Hepatocyte (in vitro differentiated cells): ENCODE results near the gene TRPM5. TPM values are rescaled to one million over a fixed set of nuclear protein-coding genes. Genes with fewer than 3 reads are reported as not detected.
A peak's percentile ranks its signal among the peaks of the same experiment; 100 is the strongest.

Source experiments
- DNase-seq: peaks from one replicate; pipeline ENCODE4 v3.0.0-alpha.2; 2016; ENCODE audit warnings: low spot score
- H2AFZ ChIP-seq: fragments of 200-600 bp; sonication (generic); 2 replicates; pipeline ENCODE4 v1.6.0; 2016; ENCODE audit warnings: antibody characterized with exemption, mild to moderate bottlenecking
- H3K27ac ChIP-seq: fragments of 200-600 bp; sonication (generic); 2 replicates; pipeline ENCODE4 v1.5.1; 2016; ENCODE audit warnings: mild to moderate bottlenecking
- H3K27me3 ChIP-seq: fragments of 200-600 bp; sonication (generic); 2 replicates; pipeline ENCODE4 v1.6.1; 2016
- H3K36me3 ChIP-seq: fragments of 200-600 bp; sonication (generic); replicated peaks from 2 replicates; pipeline ENCODE4 v1.5.1; 2016; ENCODE audit warnings: low read depth; ENCODE audit not compliant: insufficient read depth
- H3K4me1 ChIP-seq: fragments of 200-600 bp; sonication (generic); 2 replicates; pipeline ENCODE4 v1.5.1; 2016; ENCODE audit warnings: mild to moderate bottlenecking, moderate library complexity; ENCODE audit not compliant: insufficient read depth
- H3K4me2 ChIP-seq: fragments of 200-600 bp; sonication (generic); 2 replicates; pipeline ENCODE4 v1.6.0; 2016
- H3K4me3 ChIP-seq: fragments of 200-600 bp; sonication (generic); 2 replicates; pipeline ENCODE4 v1.5.1; 2016; ENCODE audit warnings: mild to moderate bottlenecking
- H3K79me2 ChIP-seq: fragments of 200-600 bp; sonication (generic); 2 replicates; pipeline ENCODE4 v1.6.0; 2017; ENCODE audit warnings: mild to moderate bottlenecking
- H3K9me2 ChIP-seq: fragments of 200-600 bp; sonication (generic); replicated peaks from 2 replicates; pipeline ENCODE4 v1.6.0; 2017; ENCODE audit warnings: mild to moderate bottlenecking; ENCODE audit not compliant: insufficient read depth
- H3K9me3 ChIP-seq: fragments of 200-600 bp; sonication (generic); 2 replicates; pipeline ENCODE4 v1.5.1; 2016; ENCODE audit warnings: low read depth, mild to moderate bottlenecking
- H4K20me1 ChIP-seq: fragments of 200-600 bp; sonication (generic); 2 replicates; pipeline ENCODE4 v1.6.0; 2016; ENCODE audit warnings: mild to moderate bottlenecking; ENCODE audit not compliant: insufficient read depth, poor library complexity, severe bottlenecking
- CTCF ChIP-seq: fragments of 200-600 bp; sonication (generic); IDR thresholded peaks from 2 replicates; pipeline ENCODE4 v1.5.1; 2016; ENCODE audit warnings: antibody characterized with exemption, mild to moderate bottlenecking; ENCODE audit not compliant: poor library complexity
- EZH2 ChIP-seq: fragments of 200-600 bp; sonication (generic); IDR thresholded peaks from 2 replicates; pipeline ENCODE4 v1.6.1; 2016; ENCODE audit warnings: antibody characterized with exemption, mild to moderate bottlenecking, borderline replicate concordance
- EZH2phosphoT487 ChIP-seq: fragments of 200-600 bp; sonication (generic); IDR thresholded peaks from one replicate; pipeline ENCODE4 v1.6.1; 2018; ENCODE audit warnings: antibody characterized with exemption, mild to moderate bottlenecking, low read depth, moderate library complexity; ENCODE audit not compliant: unreplicated experiment, severe bottlenecking
- WGBS: methylation state at CpG from one replicate; pipeline ENCODE4 v1.1.6; 2016; ENCODE audit warnings: low lambda C conversion rate; ENCODE audit errors: missing lambda C conversion rate; 5-methylcytosine and 5-hydroxymethylcytosine counted together
- polyA plus RNA-seq: library from polyadenylated mRNA; unstranded; fragments of >200 nt; fragmentation: Nextera tagmentation; extraction: Ambion mirVana; gene quantifications from 2 replicates; pipeline ENCODE4 v1.2.1, GENCODE V29; 2016
- total RNA-seq: library from RNA; depleted of rRNA; stranded (reverse); fragments of >200 nt; gene quantifications from 2 replicates; pipeline ENCODE4 v1.2.3, GENCODE V29; 2014

Gene TRPM5
- total and polyA plus RNA-seq, 2 experiments from 2014 or later, result 0.07 to 0.13 TPM

- Histone ChIP-seq H2AFZ (no peak overlapping the region), H3K27ac (no peak overlapping the region)
- TF ChIP-seq EZH2, result no peak
- peak; percentile 84 for TF ChIP-seq CTCF
- no peak for TF ChIP-seq EZH2phosphoT487
These were observed 16.0 kb downstream of the TRPM5 start for GRCh38 chr11:2428322-2428795.

DNA sequence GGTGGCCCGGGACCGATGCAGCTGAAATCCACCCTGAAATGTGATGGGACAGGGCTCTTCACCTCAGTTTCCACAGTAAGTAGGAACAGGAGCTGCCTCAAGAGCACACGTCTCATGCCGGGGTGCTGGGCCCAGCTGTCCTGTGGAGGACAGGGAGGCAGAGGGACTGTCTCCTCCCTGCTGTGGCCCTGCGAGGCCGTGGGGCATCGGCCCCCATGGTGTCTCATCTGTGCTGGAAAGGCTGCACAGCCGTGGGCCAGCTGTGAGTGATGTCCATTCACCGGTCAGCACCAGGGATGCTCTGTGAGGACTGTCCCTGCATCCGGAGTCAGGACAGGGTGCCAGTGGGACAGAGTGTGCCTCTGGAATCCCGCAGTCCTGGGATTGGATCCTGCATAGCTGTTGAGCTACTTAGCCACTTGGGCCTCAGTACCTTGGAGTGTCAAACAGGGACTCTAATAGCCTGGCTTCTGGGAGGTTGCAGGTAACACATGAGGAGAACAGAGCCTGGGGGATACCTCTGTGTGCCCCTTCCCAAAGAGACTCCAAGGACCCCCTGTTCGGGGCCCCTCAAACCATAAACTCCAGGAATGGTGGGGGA lies 16.5 kb downstream of the TRPM5 start:
- Histone ChIP-seq H3K9me2 (no peaks in the 10 kb centered on the region), H3K4me2 (no peak overlapping the region), H3K27me3 (no peaks in the 10 kb centered on the region), H3K79me2 (no peaks in the 10 kb centered on the region), H4K20me1 (no peaks in the 10 kb centered on the region), H3K36me3 (no peaks in the 10 kb centered on the region), H2AFZ (no peak overlapping the region), H3K27ac (no peak overlapping the region), H3K4me3 (no peak overlapping the region), H3K4me1 (no peaks in the 10 kb centered on the region), H3K9me3 (no peaks in the 10 kb centered on the region)
- TF ChIP-seq EZH2phosphoT487 (no peak), EZH2 (no peak), CTCF (no peak)
- 79% methylated on average over 12 of the region's 12 CpGs for whole genome bisulfite sequencing
- DNase-seq, result no peak

More at GRCh38 chr11:2428322-2428795, 16.0 kb downstream of the TRPM5 start:
- DNase-seq, result peak; percentile 79
- Histone ChIP-seq H3K36me3 (no peaks in the 10 kb centered on the region), H4K20me1 (no peaks in the 10 kb centered on the region), H3K4me2 (no peak overlapping the region), H3K9me3 (no peaks in the 10 kb centered on the region), H3K27me3 (no peaks in the 10 kb centered on the region), H3K4me3 (no peak overlapping the region), H3K4me1 (no peaks in the 10 kb centered on the region), H3K79me2 (no peaks in the 10 kb centered on the region), H3K9me2 (no peaks in the 10 kb centered on the region)
- WGBS, result 57% methylated on average over 8 of the region's 8 CpGs

- 91% methylated on average over 14 of the region's 14 CpGs for WGBS
- DNase-seq, result no peak
- Histone ChIP-seq H3K36me3 (no peaks in the 10 kb centered on the region), H3K79me2 (no peaks in the 10 kb centered on the region), H3K9me3 (no peaks in the 10 kb centered on the region), H3K4me1 (no peaks in the 10 kb centered on the region), H3K27me3 (no peaks in the 10 kb centered on the region), H3K4me2 (no peak overlapping the region), H3K27ac (no peak overlapping the region), H4K20me1 (no peaks in the 10 kb centered on the region), H3K4me3 (no peak overlapping the region), H3K9me2 (no peaks in the 10 kb centered on the region), H2AFZ (no peak overlapping the region)
- no peak for TF ChIP-seq EZH2
- no peak for TF ChIP-seq EZH2phosphoT487
These were observed 17.3 kb downstream of the TRPM5 start for GRCh38 chr11:2426826-2427521.

- Histone ChIP-seq H3K27me3 (no peaks in the 10 kb centered on the region), H4K20me1 (no peaks in the 10 kb centered on the region), H3K36me3 (no peaks in the 10 kb centered on the region), H3K4me1 (no peaks in the 10 kb centered on the region), H3K4me3 (no peak overlapping the region), H3K79me2 (no peaks in the 10 kb centered on the region), H3K9me3 (no peaks in the 10 kb centered on the region), H3K9me2 (no peaks in the 10 kb centered on the region), H2AFZ (no peak overlapping the region), H3K27ac (no peak overlapping the region), H3K4me2 (no peak overlapping the region)
- 86% methylated on average over 8 of the region's 13 CpGs for WGBS
- DNase-seq, result no peak
- TF ChIP-seq EZH2 (no peak), CTCF (no peak), EZH2phosphoT487 (no peak)
These were observed 18.1 kb downstream of the TRPM5 start for GRCh38 chr11:2426221-2426620.
